GM12878 (cell line): ENCODE data around the gene SCN5A. TPM values are rescaled to one million over a fixed set of nuclear protein-coding genes. Genes with fewer than 3 reads are reported as not detected.

ENCODE experiments used
- ATAC-seq: fragments of 200-7000 bp; cut with Tn5 transposase; 3 replicates; pipeline ENCODE4 v1.9.1; 2020; ENCODE audit warnings: mild to moderate bottlenecking, moderate library complexity
- BruUV-seq: library from RNA; stranded (reverse); fragments of 400-500 nt; replicated peaks from 2 replicates; lab custom pipeline; 2021; lab: Mats Ljungman, UMichigan
- CTCF ChIA-PET: fragments of 300-600 bp; sonication (Branson Sonifier 250); formaldehyde crosslinking; extraction: SDS; loops from one replicate; lab custom pipeline; 2021; ENCODE audit warnings: inconsistent platforms; lab: Yijun Ruan, JAX
- POLR2A ChIA-PET: fragments of 350-600 bp; formaldehyde crosslinking; extraction: SDS; loops from one replicate; lab custom pipeline; 2021; ENCODE audit warnings: inconsistent platforms; lab: Charles Lee
- RAD21 ChIA-PET: fragments of 300-600 bp; sonication (Branson Sonifier 250); formaldehyde crosslinking; loops from one replicate; lab custom pipeline; 2023; ENCODE audit warnings: antibody characterized with exemption; ENCODE audit not compliant: unreplicated experiment; lab: Charles Lee
- SMC1A ChIA-PET: fragments of 300-600 bp; sonication (Branson Sonifier 250); formaldehyde crosslinking; loops from one replicate; lab custom pipeline; 2023; ENCODE audit not compliant: unreplicated experiment, uncharacterized antibody; lab: Charles Lee
- DNase-seq: peaks from one replicate; pipeline ENCODE4 v3.0.0-alpha.2; 2011; ENCODE audit warnings: low read depth, low spot score
- FAIRE-seq: peaks from 3 replicates; lab custom pipeline; 2011; peaks lifted over from hg19 to GRCh38; lab: Jason Lieb, UNC
- H2AFZ ChIP-seq: 2 replicates; pipeline ENCODE4 v1.6.0; 2011; ENCODE audit warnings: low read depth, low read length, control low read depth; ENCODE audit not compliant: control insufficient read depth
- H3K27ac ChIP-seq: 2 replicates; pipeline ENCODE4 v1.5.1; 2011; ENCODE audit warnings: control low read depth; ENCODE audit not compliant: control insufficient read depth, insufficient read depth
- H3K27me3 ChIP-seq, 2 experiments: replicated peaks in 1 of 2; 2 replicates each; pipeline versions ENCODE4 v1.6.0 to v1.6.1; 2011; ENCODE audit warnings: low read length in 1 of 2; ENCODE audit not compliant: control insufficient read depth in 2 of 2, insufficient read depth in 2 of 2
- H3K36me3 ChIP-seq, 2 experiments: 2 replicates each; pipeline ENCODE4 v1.5.1; 2011; ENCODE audit warnings: low read length in 1 of 2; ENCODE audit not compliant: control insufficient read depth in 2 of 2, insufficient read depth in 2 of 2
- H3K4me1 ChIP-seq: 2 replicates; pipeline ENCODE4 v1.6.1; 2011; ENCODE audit warnings: mild to moderate bottlenecking, low read length, moderate library complexity, mixed read lengths; ENCODE audit not compliant: control insufficient read depth, insufficient read depth
- H3K4me2 ChIP-seq: 2 replicates; pipeline ENCODE4 v1.6.0; 2011; ENCODE audit warnings: control low read depth; ENCODE audit not compliant: control insufficient read depth, insufficient read depth
- H3K4me3 ChIP-seq: fragments of 200-600 bp; sonication (generic); 2 replicates; pipeline ENCODE4 v1.5.1; 2016
- H3K79me2 ChIP-seq: 2 replicates; pipeline ENCODE4 v1.6.0; 2011; ENCODE audit warnings: low read length; ENCODE audit not compliant: control insufficient read depth, insufficient read depth
- H3K9ac ChIP-seq: 2 replicates; pipeline ENCODE4 v1.8.0; 2011; ENCODE audit warnings: low read length, control low read depth, mixed read lengths; ENCODE audit not compliant: control insufficient read depth, insufficient read depth
- H3K9me3 ChIP-seq: replicated peaks from 3 replicates; pipeline ENCODE4 v1.5.1; 2011; ENCODE audit warnings: mild to moderate bottlenecking, low read length; ENCODE audit not compliant: control insufficient read depth, insufficient read depth
- H4K20me1 ChIP-seq: 2 replicates; pipeline ENCODE4 v1.6.0; 2011; ENCODE audit not compliant: control insufficient read depth, insufficient read depth
- EP300 ChIP-seq, 2 experiments: fragments of 150-350 bp in 1 of 2; IDR thresholded peaks; 2 replicates each; pipeline ENCODE4 v1.6.1; 2011 to 2012; ENCODE audit warnings: low read depth in 2 of 2, low read length in 2 of 2, borderline replicate concordance in 1 of 2, improper control_type of control experiment in 1 of 2, inconsistent platforms in 1 of 2; ENCODE audit not compliant: control insufficient read depth in 1 of 2
- IRF3 ChIP-seq: fragments of 450-650 bp; IDR thresholded peaks from 2 replicates; pipeline ENCODE4 v1.6.1; 2014; ENCODE audit warnings: mild to moderate bottlenecking
- MXI1 ChIP-seq: fragments of 150-350 bp; IDR thresholded peaks from 2 replicates; pipeline ENCODE4 v1.6.1; 2011; ENCODE audit warnings: low read depth, mild to moderate bottlenecking, inconsistent platforms, low read length, improper control_type of control experiment
- RELB ChIP-seq: fragments of 450-650 bp; IDR thresholded peaks from 2 replicates; pipeline ENCODE4 v1.6.1; 2017; ENCODE audit warnings: low read depth, mild to moderate bottlenecking, moderate library complexity
- ZZZ3 ChIP-seq: IDR thresholded peaks from 2 replicates; pipeline ENCODE4 v1.6.1; 2011; ENCODE audit warnings: low read depth; ENCODE audit not compliant: control insufficient read depth, insufficient read length
- WGBS: methylation state at CpG from one replicate; pipeline ENCODE4 v1.1.6; 2016; ENCODE audit warnings: low lambda C conversion rate; ENCODE audit not compliant: insufficient replicate concordance, insufficient coverage; ENCODE audit errors: missing lambda C conversion rate; 5-methylcytosine and 5-hydroxymethylcytosine counted together
- in situ Hi-C: fragments of 300-500 bp; cut with MboI; formaldehyde crosslinking; loops from 9 replicates; pipeline ENCODE4 v1.14.3; 2018; ENCODE audit warnings: mixed read lengths
- intact Hi-C: fragments of 100-400 bp; cut with micrococcal nuclease; formaldehyde crosslinking; loops from one replicate; pipeline ENCODE4 v1.14.2; 2022; ENCODE audit not compliant: unreplicated experiment
- polyA plus RNA-seq, 11 experiments: library from polyadenylated mRNA; depleted of rRNA in 4 of 11; unstranded in 6 of 11; stranded (reverse) in 5 of 11; fragments of >200 nt; fragmentation: Nextera tagmentation in 4 of 11; fragmentation: Illumina TruSeq in 1 of 11; extraction: Ambion mirVana in 4 of 11; extraction: Trizol in 1 of 11; gene quantifications; 1 replicate in 1 of 11; 2 replicates in 10 of 11; pipeline versions ENCODE4 v1.2.1 to v1.2.3, GENCODE V29; 2011 to 2016; ENCODE audit warnings: inconsistent platforms in 2 of 11, missing spikeins in 2 of 11, low read depth in 1 of 11
- small RNA-seq: library from RNA; depleted of rRNA; stranded (forward); fragments of <200 nt; gene quantifications from one replicate; pipeline ENCODE3, GENCODE V24; 2014
- total RNA-seq, 4 experiments: library from RNA; depleted of rRNA in 3 of 4; stranded (reverse); fragments of >200 nt in 3 of 4; fragmentation: Illumina TruSeq in 1 of 4; extraction: Trizol in 1 of 4; gene quantifications; 2 replicates each; pipeline versions ENCODE4 v1.2.1 to v1.2.3, GENCODE V29; 2013 to 2021

SCN5A gene
- total and polyA plus RNA-seq, 10 of the 15 experiments (the other 5 are each of a cell fraction or from before 2014, with no cell fraction given): not detected

- CTCF ChIA-PET: interaction anchor here (0.7 to 5.0 kb wide), 4 partner anchors 9 to 537 kb away, joined by 3 to 40 read pairs (median 6); no protein-coding TSS in a partner anchor
- Histone ChIP-seq H3K9me3 (no peaks in the 10 kb centered on the region), H3K27ac (no peak overlapping the region), H3K79me2 (peaks cover 11% of the 10 kb centered on the region), H3K27me3 (no peaks in the 10 kb centered on the region), H3K4me3 (no peak overlapping the region), H3K4me2 (no peak overlapping the region), H3K9ac (no peak overlapping the region), H4K20me1 (no peaks in the 10 kb centered on the region), H2AFZ (no peak overlapping the region), H3K36me3 (peaks cover 0 to 8% of the 10 kb centered on the region in 2 experiments; a peak in 1 of 4 replicates), H3K4me1 (no peaks in the 10 kb centered on the region)
- POLR2A ChIA-PET: interaction anchor here (1.1 kb wide), 1 partner anchor 363 kb away, joined by 3 read pairs; the partner anchor contains the start of gene ACAA1
- BruUV-seq: no TSS peak
- DNase-seq (no peak), FAIRE-seq (no peak), ATAC-seq (no peak)
- WGBS: 97% methylated on average over 2 of the region's 2 CpGs
- RAD21 ChIA-PET: interaction anchor here (0.6 to 1.1 kb wide), 3 partner anchors 21 to 523 kb away, joined by 3 read pairs; no protein-coding TSS in a partner anchor
- SMC1A ChIA-PET: interaction anchor here (0.5 to 1.5 kb wide), 2 partner anchors 20 to 508 kb away, joined by 3 to 8 read pairs; no protein-coding TSS in a partner anchor
- in situ Hi-C loops (no loop called here), intact Hi-C loops (no loop called here)
- TF ChIP-seq RELB: no peak
- no peak for TF ChIP-seq IRF3
- TF ChIP-seq EP300 (IDR thresholded peaks at IDR 0.05; ENCODE audit: borderline replicate concordance in 1 of 2, control insufficient read depth in 1 of 2, low read depth in 2 of 2, low read length in 2 of 2): no peak
- no peak for TF ChIP-seq ZZZ3
- no peak for TF ChIP-seq MXI1
Measured at GRCh38 chr3:38500688-38501417, 148.6 kb downstream of the SCN5A start.

Small RNA genes lying within 50 kb of the gene (small RNA-seq; reads per million reads assigned to genes)
- not detected for gene RF00019

Other genes with a start within 250 kb of the SCN5A start
- 1.4 and 1.5 TPM in 2 replicates for gene ACVR2B, start 195.8 kb downstream of the SCN5A start, total RNA-seq (2014; rRNA removed)
- gene ACVR2B, start 195.8 kb downstream of the SCN5A start, total RNA-seq (2014; rRNA removed; fragmentation: Illumina TruSeq; extraction: Trizol): 1.4 and 1.7 TPM in 2 replicates
- gene ACVR2B, start 195.8 kb downstream of the SCN5A start, total RNA-seq (2021): 2.4 and 3.2 TPM in 2 replicates
- 2.9 TPM in 2 replicates for gene ACVR2B, start 195.8 kb downstream of the SCN5A start, polyA plus RNA-seq (2011; rRNA removed)
- 0.85 and 1.2 TPM in 2 replicates for gene ACVR2B, start 195.8 kb downstream of the SCN5A start, polyA plus RNA-seq (2014; fragmentation: Illumina TruSeq; extraction: Trizol)
- gene ACVR2B, start 195.8 kb downstream of the SCN5A start, polyA plus RNA-seq (2014; fragmentation: Nextera tagmentation; extraction: Ambion mirVana): under 1 TPM; 0.27 to 0.29 TPM
- gene ACVR2B, start 195.8 kb downstream of the SCN5A start, polyA plus RNA-seq (2014; rRNA removed): 0.70 and 0.87 TPM in 2 replicates
- gene ACVR2B, start 195.8 kb downstream of the SCN5A start, polyA plus RNA-seq (2016; fragmentation: Nextera tagmentation; extraction: Ambion mirVana): 1 to 10 TPM in 1 of 2 experiments, under 1 TPM in 1; 0.76 to 1.2 TPM
- 17.3 and 19.4 TPM in 2 replicates for gene EXOG, start 153.3 kb downstream of the SCN5A start, total RNA-seq (2014; rRNA removed)
- 16.9 and 17.0 TPM in 2 replicates for gene EXOG, start 153.3 kb downstream of the SCN5A start, total RNA-seq (2014; rRNA removed; fragmentation: Illumina TruSeq; extraction: Trizol)
- gene EXOG, start 153.3 kb downstream of the SCN5A start, total RNA-seq (2021): 16.9 and 19.8 TPM in 2 replicates
- 20.7 and 22.1 TPM in 2 replicates for gene EXOG, start 153.3 kb downstream of the SCN5A start, polyA plus RNA-seq (2011; rRNA removed)
- 18.6 and 24.5 TPM in 2 replicates for gene EXOG, start 153.3 kb downstream of the SCN5A start, polyA plus RNA-seq (2014; fragmentation: Illumina TruSeq; extraction: Trizol)
- gene EXOG, start 153.3 kb downstream of the SCN5A start, polyA plus RNA-seq (2014; fragmentation: Nextera tagmentation; extraction: Ambion mirVana): 1 to 10 TPM; 7.8 to 8.6 TPM
- 20.9 and 22.1 TPM in 2 replicates for gene EXOG, start 153.3 kb downstream of the SCN5A start, polyA plus RNA-seq (2014; rRNA removed)
- gene EXOG, start 153.3 kb downstream of the SCN5A start, polyA plus RNA-seq (2016; fragmentation: Nextera tagmentation; extraction: Ambion mirVana): 10 to 100 TPM; 20.4 to 20.6 TPM
- not detected in 2 replicates for gene SCN10A, start 166.5 kb upstream of the SCN5A start, total RNA-seq (2014; rRNA removed)
- gene SCN10A, start 166.5 kb upstream of the SCN5A start, total RNA-seq (2014; rRNA removed; fragmentation: Illumina TruSeq; extraction: Trizol): not detected in 2 replicates
- gene SCN10A, start 166.5 kb upstream of the SCN5A start, total RNA-seq (2021): not detected in 2 replicates
- gene SCN10A, start 166.5 kb upstream of the SCN5A start, polyA plus RNA-seq (2011; rRNA removed): not detected in 2 replicates
- gene SCN10A, start 166.5 kb upstream of the SCN5A start, polyA plus RNA-seq (2014; fragmentation: Illumina TruSeq; extraction: Trizol): not detected in 2 replicates
- gene SCN10A, start 166.5 kb upstream of the SCN5A start, polyA plus RNA-seq (2014; fragmentation: Nextera tagmentation; extraction: Ambion mirVana): not detected
- not detected in 2 replicates for gene SCN10A, start 166.5 kb upstream of the SCN5A start, polyA plus RNA-seq (2014; rRNA removed)
- not detected for gene SCN10A, start 166.5 kb upstream of the SCN5A start, polyA plus RNA-seq (2016; fragmentation: Nextera tagmentation; extraction: Ambion mirVana)